Endothelial cell of umbilical vein (primary cell): Measurements from ENCODE around the gene KIF26B. TPM values are rescaled to one million over a fixed set of nuclear protein-coding genes. Genes with fewer than 3 reads are reported as not detected.

Experiments used
- BruUV-seq: library from RNA; stranded (reverse); fragments of 400-500 nt; replicated peaks from 2 replicates; lab custom pipeline; 2021; lab: Mats Ljungman, UMichigan
- CTCF ChIA-PET: fragments of 300-600, 350-600 bp; sonication (Branson Sonifier 250); formaldehyde crosslinking; loops from one replicate; lab custom pipeline; 2021; ENCODE audit warnings: antibody characterized with exemption, inconsistent platforms; lab: Charles Lee
- POLR2A ChIA-PET: fragments of 300-600, 350-600 bp; sonication (Branson Sonifier 250); formaldehyde crosslinking; loops from one replicate; lab custom pipeline; 2021; ENCODE audit warnings: antibody characterized with exemption, inconsistent platforms; lab: Charles Lee
- DNase-seq: peaks from one replicate; pipeline ENCODE4 v3.0.0-alpha.2; 2011; ENCODE audit warnings: low read depth, low spot score
- FAIRE-seq: peaks from 2 replicates; lab custom pipeline; 2011; peaks lifted over from hg19 to GRCh38; lab: Jason Lieb, UNC
- H2AFZ ChIP-seq: 2 replicates; pipeline ENCODE4 v1.6.0; 2012; ENCODE audit warnings: low read depth, low read length, control low read depth, inconsistent platforms
- H3K27ac ChIP-seq: 2 replicates; pipeline ENCODE4 v1.5.1; 2011; ENCODE audit warnings: low read depth, mild to moderate bottlenecking, control low read depth, low read length, moderate library complexity; ENCODE audit not compliant: insufficient read depth
- H3K27me3 ChIP-seq, 2 experiments: 2 replicates each; pipeline versions ENCODE4 v1.6.0 to v1.6.1; 2011; ENCODE audit warnings: low read length in 2 of 2, mixed read lengths in 1 of 2; ENCODE audit not compliant: control insufficient read depth in 2 of 2, insufficient read depth in 2 of 2
- H3K36me3 ChIP-seq, 2 experiments: 2 replicates in 1 of 2; 3 replicates in 1 of 2; pipeline ENCODE4 v1.5.1; 2011; ENCODE audit warnings: low read length in 2 of 2, mild to moderate bottlenecking in 1 of 2, moderate library complexity in 1 of 2; ENCODE audit not compliant: control insufficient read depth in 2 of 2, insufficient read depth in 2 of 2; ENCODE audit errors: extremely low read depth in 1 of 2
- H3K4me1 ChIP-seq: 3 replicates; pipeline ENCODE4 v1.5.1; 2011; ENCODE audit warnings: mild to moderate bottlenecking, low read length; ENCODE audit not compliant: control insufficient read depth, insufficient read depth; ENCODE audit errors: extremely low read depth
- H3K4me2 ChIP-seq: 2 replicates; pipeline ENCODE4 v1.6.1; 2011; ENCODE audit warnings: low read length, control low read depth, mixed read lengths; ENCODE audit not compliant: insufficient read depth
- H3K4me3 ChIP-seq, 3 experiments: fragments of 200-600 bp in 1 of 3; sonication (generic), shearing (Covaris generic) in 1 of 3; replicated peaks in 1 of 3; 2 replicates each; pipeline ENCODE4 v1.5.1; 2011 to 2016; ENCODE audit warnings: control low read depth in 3 of 3, low read length in 3 of 3, mild to moderate bottlenecking in 2 of 3, inconsistent platforms in 1 of 3, low read depth in 1 of 3, moderate library complexity in 1 of 3; ENCODE audit not compliant: insufficient read depth in 1 of 3
- H3K79me2 ChIP-seq: 2 replicates; pipeline ENCODE4 v1.6.0; 2012; ENCODE audit warnings: low read length, inconsistent platforms; ENCODE audit not compliant: control insufficient read depth, insufficient read depth
- H3K9ac ChIP-seq: replicated peaks from 2 replicates; pipeline ENCODE3; 2011; ENCODE audit warnings: low read length, control low read depth; ENCODE audit not compliant: insufficient read depth; ENCODE audit errors: extremely low read depth
- H3K9me1 ChIP-seq: replicated peaks from 3 replicates; pipeline ENCODE4 v1.6.0; 2011; ENCODE audit warnings: mild to moderate bottlenecking, low read length; ENCODE audit not compliant: control insufficient read depth, insufficient read depth; ENCODE audit errors: extremely low read depth
- H3K9me3 ChIP-seq: replicated peaks from 2 replicates; pipeline ENCODE4 v1.5.1; 2012; ENCODE audit warnings: low read length, inconsistent platforms; ENCODE audit not compliant: control insufficient read depth, insufficient read depth
- H4K20me1 ChIP-seq: replicated peaks from 2 replicates; pipeline ENCODE3; 2011; ENCODE audit warnings: mild to moderate bottlenecking, low read length; ENCODE audit not compliant: control insufficient read depth, insufficient read depth; ENCODE audit errors: extremely low read depth
- EZH2 ChIP-seq: IDR thresholded peaks from 2 replicates; pipeline ENCODE4 v1.6.1; 2012; ENCODE audit warnings: borderline replicate concordance, low read depth, mild to moderate bottlenecking, moderate library complexity, low read length, inconsistent platforms; ENCODE audit not compliant: severe bottlenecking
- FOS ChIP-seq: IDR thresholded peaks from 2 replicates; pipeline ENCODE4 v1.6.1; 2011; ENCODE audit warnings: mild to moderate bottlenecking, low read length, moderate library complexity, borderline replicate concordance; ENCODE audit not compliant: insufficient read depth
- GATA2 ChIP-seq: IDR thresholded peaks from 2 replicates; pipeline ENCODE4 v1.7.0; 2011; ENCODE audit warnings: low read depth, mild to moderate bottlenecking, moderate library complexity, mixed read lengths, low read length; ENCODE audit not compliant: insufficient read length, insufficient read depth
- JUN ChIP-seq: IDR thresholded peaks from 2 replicates; pipeline ENCODE4 v1.6.1; 2011; ENCODE audit warnings: borderline replicate concordance, low read depth; ENCODE audit not compliant: insufficient read length, insufficient read depth
- MYC ChIP-seq: IDR thresholded peaks from one replicate; pipeline ENCODE4 v1.6.1; 2011; ENCODE audit warnings: mild to moderate bottlenecking, low read depth, low read length
- POLR2A ChIP-seq: IDR thresholded peaks from 2 replicates; pipeline ENCODE4 v1.6.1; 2012; ENCODE audit warnings: low read depth, mild to moderate bottlenecking, control low read depth, low read length
- POLR2AphosphoS5 ChIP-seq: IDR thresholded peaks from 2 replicates; pipeline ENCODE4 v1.6.1; 2012; ENCODE audit warnings: low read depth, mild to moderate bottlenecking, control low read depth, low read length, moderate library complexity; ENCODE audit not compliant: insufficient read depth
- dilution Hi-C: fragments of 300-500 bp; cut with MboI; formaldehyde crosslinking; loops from one replicate; pipeline ENCODE4 v1.15.0; 2019; ENCODE audit warnings: low sequenced_read_pairs; ENCODE audit not compliant: extremely low pct_ligation_motif_present
- intact Hi-C: fragments of 100-400 bp; cut with micrococcal nuclease; formaldehyde crosslinking; loops from one replicate; pipeline ENCODE4 v1.10.0; 2022
- polyA plus RNA-seq, 4 experiments: library from polyadenylated mRNA; depleted of rRNA in 3 of 4; stranded (reverse) in 3 of 4; unstranded in 1 of 4; fragments of >200 nt; gene quantifications; 2 replicates each; pipeline versions ENCODE4 v1.2.1 to v1.2.3, GENCODE V29; 2011 to 2012; ENCODE audit warnings: missing spikeins in 1 of 4
- total RNA-seq: library from RNA; stranded (reverse); gene quantifications from 2 replicates; pipeline ENCODE4 v1.2.3, GENCODE V29; 2021
- TF ChIP-seq, protein P1 (sequence below), 2 donors: IDR thresholded peaks; 1 replicate in 1 of 2; 2 replicates in 1 of 2; pipeline ENCODE4 v1.5.1; 2011; ENCODE audit warnings: low read length in 2 of 2, mild to moderate bottlenecking in 2 of 2, moderate library complexity in 2 of 2, control low read depth in 1 of 2, inconsistent platforms in 1 of 2, low read depth in 1 of 2; ENCODE audit not compliant: insufficient read depth in 1 of 2; ENCODE audit errors: extremely low read depth in 1 of 2
- TF ChIP-seq, protein P2 (sequence below): IDR thresholded peaks from 2 replicates; pipeline ENCODE4 v1.6.1; 2011; ENCODE audit not compliant: insufficient read depth, insufficient read length

KIF26B gene
- total and polyA plus RNA-seq, 2 donors (not counting 3 experiments of a cell fraction or from before 2014, with no cell fraction given), result 0.04 to 0.49 TPM

DNA sequence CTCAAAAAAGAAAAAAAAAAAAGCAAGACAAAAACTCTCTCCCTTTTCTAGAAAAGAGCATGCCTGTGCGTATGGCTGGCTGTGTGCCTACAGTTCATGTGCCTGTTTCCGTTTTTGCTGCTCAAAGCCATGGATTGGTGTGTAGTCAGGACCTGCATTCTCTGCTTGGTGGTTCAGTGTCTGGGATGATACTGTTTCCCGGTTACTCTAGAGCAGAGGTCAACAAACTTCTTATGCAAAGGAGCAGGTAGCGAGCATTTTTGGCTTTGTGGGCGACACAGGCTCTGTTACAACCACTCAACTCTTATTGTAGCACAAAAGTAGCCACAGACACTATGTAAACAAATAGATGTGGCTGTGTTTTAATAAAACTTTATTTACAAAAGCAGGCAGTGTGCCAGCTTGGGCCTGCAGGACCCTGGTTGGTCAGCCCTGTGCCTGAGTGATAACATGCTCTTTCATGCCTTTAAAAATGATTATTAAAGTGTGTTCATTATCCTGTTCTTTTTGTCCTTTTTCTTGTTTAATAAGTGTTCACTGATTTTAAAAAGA lies 524.2 kb downstream of the KIF26B start:
- Histone ChIP-seq H3K27ac (no peak overlapping the region), H3K79me2 (no peaks in the 10 kb centered on the region), H3K27me3 (no peaks in the 10 kb centered on the region), H4K20me1 (no peaks in the 10 kb centered on the region), H2AFZ (no peak overlapping the region), H3K9me3 (no peaks in the 10 kb centered on the region), H3K4me1 (no peaks in the 10 kb centered on the region), H3K9me1 (no peaks in the 10 kb centered on the region), H3K36me3 (no peaks in the 10 kb centered on the region), H3K4me3 (no peak overlapping the region), H3K9ac (no peak overlapping the region), H3K4me2 (no peak overlapping the region)
- ChIA-PET CTCF (no interaction called here), POLR2A (no interaction called here)
- DNase-seq (no peak), FAIRE-seq (no peak)
- TF ChIP-seq GATA2 (no peak), POLR2AphosphoS5 (no peak), POLR2A (no peak), EZH2 (no peak), FOS (no peak), MYC (no peak), JUN (no peak)
- TF ChIP-seq, protein P1, sequence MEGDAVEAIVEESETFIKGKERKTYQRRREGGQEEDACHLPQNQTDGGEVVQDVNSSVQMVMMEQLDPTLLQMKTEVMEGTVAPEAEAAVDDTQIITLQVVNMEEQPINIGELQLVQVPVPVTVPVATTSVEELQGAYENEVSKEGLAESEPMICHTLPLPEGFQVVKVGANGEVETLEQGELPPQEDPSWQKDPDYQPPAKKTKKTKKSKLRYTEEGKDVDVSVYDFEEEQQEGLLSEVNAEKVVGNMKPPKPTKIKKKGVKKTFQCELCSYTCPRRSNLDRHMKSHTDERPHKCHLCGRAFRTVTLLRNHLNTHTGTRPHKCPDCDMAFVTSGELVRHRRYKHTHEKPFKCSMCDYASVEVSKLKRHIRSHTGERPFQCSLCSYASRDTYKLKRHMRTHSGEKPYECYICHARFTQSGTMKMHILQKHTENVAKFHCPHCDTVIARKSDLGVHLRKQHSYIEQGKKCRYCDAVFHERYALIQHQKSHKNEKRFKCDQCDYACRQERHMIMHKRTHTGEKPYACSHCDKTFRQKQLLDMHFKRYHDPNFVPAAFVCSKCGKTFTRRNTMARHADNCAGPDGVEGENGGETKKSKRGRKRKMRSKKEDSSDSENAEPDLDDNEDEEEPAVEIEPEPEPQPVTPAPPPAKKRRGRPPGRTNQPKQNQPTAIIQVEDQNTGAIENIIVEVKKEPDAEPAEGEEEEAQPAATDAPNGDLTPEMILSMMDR (IDR thresholded peaks at IDR 0.05; ENCODE audit: extremely low read depth in 1 of 2, insufficient read depth in 1 of 2, low read depth in 1 of 2, low read length in 2 of 2), result no peak
- TF ChIP-seq, protein P2, sequence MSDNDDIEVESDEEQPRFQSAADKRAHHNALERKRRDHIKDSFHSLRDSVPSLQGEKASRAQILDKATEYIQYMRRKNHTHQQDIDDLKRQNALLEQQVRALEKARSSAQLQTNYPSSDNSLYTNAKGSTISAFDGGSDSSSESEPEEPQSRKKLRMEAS, result no peak
- BruUV-seq, result no TSS peak
- intact Hi-C loops, result no loop called here
- dilution Hi-C loops, result no loop called here
